IPS-18a (cell line): ENCODE measurements around the gene UNK.

Experiments
- H3K27ac ChIP-seq: one replicate; pipeline ENCODE4 v1.5.1; 2013; ENCODE audit warnings: low read length
- H3K27me3 ChIP-seq: one replicate; pipeline ENCODE4 v1.6.1; 2013; ENCODE audit warnings: mild to moderate bottlenecking, low read length; ENCODE audit not compliant: control insufficient read depth, insufficient read depth
- H3K36me3 ChIP-seq: one replicate; pipeline ENCODE4 v1.6.1; 2013; ENCODE audit warnings: low read depth, low read length; ENCODE audit not compliant: control insufficient read depth
- H3K4me1 ChIP-seq: one replicate; pipeline ENCODE4 v1.6.1; 2013; ENCODE audit warnings: low read depth, low read length; ENCODE audit not compliant: control insufficient read depth
- H3K4me3 ChIP-seq: one replicate; pipeline ENCODE4 v1.5.1; 2013; ENCODE audit warnings: low read length
- H3K9ac ChIP-seq: one replicate; pipeline ENCODE4 v1.6.1; 2013; ENCODE audit warnings: mild to moderate bottlenecking, low read length, moderate library complexity
- H3K9me3 ChIP-seq: one replicate; pipeline ENCODE4 v1.6.1; 2013; ENCODE audit warnings: low read depth, low read length; ENCODE audit not compliant: control insufficient read depth

UNK gene

DNA sequence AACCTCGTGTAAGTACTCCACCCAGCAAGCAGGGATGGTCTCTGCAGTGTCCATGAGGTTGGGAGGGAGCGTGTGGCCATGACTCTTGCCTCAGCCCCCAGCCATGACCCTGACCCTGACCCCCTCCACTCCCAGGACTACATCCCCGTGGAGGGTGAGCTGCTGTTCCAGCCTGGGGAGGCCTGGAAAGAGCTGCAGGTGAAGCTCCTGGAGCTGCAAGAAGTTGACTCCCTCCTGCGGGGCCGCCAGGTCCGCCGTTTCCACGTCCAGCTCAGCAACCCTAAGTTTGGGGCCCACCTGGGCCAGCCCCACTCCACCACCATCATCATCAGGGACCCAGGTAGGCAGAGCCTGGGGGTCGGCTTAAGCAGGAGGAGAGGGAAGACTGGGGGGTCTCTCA is 35.9 kb upstream of the UNK start:
- Histone ChIP-seq H3K4me3 (no peak overlapping the region), H3K27ac (no peak overlapping the region), H3K36me3 (no peaks in the 10 kb centered on the region), H3K9me3 (no peaks in the 10 kb centered on the region), H3K9ac (no peak overlapping the region), H3K27me3 (peaks cover 5% of the 10 kb centered on the region), H3K4me1 (no peaks in the 10 kb centered on the region)

DNA sequence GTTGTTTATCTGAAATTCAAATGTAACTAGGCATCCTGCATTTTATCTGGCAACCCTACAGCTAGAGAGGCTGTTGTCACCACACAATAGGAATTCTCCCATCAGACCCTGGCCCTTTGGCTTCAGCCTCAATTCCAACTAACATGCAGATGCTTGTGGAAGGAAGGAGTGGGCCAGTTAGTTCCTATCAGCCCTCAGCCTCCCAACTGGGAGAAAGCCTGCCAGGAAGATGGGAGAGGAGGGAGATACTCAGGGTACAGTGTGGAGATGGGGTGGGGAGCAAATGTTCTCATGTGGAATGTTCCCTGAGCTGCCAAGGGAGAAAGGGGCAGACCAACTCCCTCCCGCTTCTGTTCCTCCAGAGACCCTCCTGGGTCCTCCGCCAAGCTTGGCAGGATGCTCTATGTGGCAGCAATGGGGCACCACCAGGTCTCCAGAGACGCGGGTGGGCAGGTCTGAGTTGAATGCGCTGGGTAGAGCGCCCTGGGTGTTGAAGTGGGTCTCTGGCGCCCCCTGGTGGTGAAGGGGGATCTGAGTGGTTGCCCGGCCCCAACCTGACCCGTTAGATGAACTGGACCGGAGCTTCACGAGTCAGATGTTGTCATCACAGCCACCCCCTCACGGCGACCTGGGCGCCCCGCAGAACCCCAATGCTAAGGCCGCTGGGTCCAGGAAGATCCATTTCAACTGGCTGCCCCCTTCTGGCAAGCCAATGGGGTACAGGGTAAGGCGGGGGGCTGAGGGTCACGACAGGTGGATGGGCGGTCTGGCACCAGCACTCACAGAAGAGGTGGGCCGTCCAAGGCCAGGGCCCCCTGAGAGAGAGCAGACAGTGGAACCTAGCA is 34.8 kb upstream of the UNK start:
- Histone ChIP-seq H3K9me3 (no peaks in the 10 kb centered on the region), H3K27me3 (peaks cover 12% of the 10 kb centered on the region), H3K27ac (no peak overlapping the region), H3K36me3 (no peaks in the 10 kb centered on the region), H3K4me1 (no peaks in the 10 kb centered on the region), H3K4me3 (no peak overlapping the region), H3K9ac (no peak overlapping the region)

DNA sequence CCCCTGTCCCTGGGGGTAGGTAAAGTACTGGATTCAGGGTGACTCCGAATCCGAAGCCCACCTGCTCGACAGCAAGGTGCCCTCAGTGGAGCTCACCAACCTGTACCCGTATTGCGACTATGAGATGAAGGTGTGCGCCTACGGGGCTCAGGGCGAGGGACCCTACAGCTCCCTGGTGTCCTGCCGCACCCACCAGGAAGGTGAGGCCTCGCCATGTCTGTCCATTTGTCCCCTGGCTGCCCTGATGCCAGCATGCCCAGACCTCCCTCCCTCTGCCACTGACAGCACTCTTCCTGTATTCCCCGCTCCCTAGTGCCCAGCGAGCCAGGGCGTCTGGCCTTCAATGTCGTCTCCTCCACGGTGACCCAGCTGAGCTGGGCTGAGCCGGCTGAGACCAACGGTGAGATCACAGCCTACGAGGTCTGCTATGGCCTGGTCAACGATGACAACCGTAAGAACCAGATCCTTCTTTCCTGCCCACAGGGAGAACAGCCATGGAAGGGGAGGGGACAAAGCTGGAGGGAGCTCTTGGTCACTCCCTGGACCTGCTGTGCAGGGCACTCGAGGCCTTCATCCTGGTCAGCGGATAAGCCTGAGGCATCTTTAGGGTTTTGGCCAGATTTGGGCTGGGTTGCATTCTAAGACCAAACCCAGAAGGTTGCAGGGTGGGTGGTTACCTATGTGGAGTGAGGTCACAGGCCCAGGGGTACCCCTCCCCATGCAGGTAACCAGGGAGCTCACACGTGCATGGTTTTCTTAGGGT is 33.8 kb upstream of the UNK start:
- H3K4me1 ChIP-seq: no peaks in the 10 kb centered on the region

DNA sequence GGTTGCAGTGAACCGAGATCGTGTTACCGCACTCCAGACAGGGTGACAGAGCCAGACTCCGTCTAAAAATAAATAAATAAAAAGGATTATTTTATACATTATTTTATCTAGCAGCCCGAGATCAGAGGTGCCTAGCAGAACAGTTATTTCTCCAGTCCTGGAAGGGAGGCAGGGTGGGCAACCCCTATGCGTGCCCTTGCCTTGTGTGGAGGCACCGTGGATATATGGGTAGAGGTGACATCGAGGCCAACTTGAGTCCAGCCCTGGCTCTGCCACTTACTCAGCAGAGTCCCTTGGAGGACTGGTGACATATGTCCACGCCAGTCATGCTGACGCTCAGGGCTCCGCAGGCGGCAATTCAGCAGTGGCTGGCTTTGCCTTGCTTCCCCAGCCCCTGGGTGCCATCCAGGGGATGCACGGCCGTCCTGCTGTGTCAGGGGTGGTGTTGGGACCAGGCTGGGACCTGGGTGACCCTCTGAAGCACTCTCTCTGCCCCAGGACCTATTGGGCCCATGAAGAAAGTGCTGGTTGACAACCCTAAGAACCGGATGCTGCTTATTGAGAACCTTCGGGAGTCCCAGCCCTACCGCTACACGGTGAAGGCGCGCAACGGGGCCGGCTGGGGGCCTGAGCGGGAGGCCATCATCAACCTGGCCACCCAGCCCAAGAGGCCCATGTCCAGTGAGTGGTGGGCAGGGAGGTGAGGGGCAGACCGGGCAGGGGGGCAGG is 32.8 kb upstream of the UNK start:
- no peak overlapping the region for H3K4me3 ChIP-seq
- H3K9ac ChIP-seq: no peak overlapping the region
- H3K4me1 ChIP-seq: no peaks in the 10 kb centered on the region
- H3K27me3 ChIP-seq: peaks cover 13% of the 10 kb centered on the region
- no peak overlapping the region for H3K27ac ChIP-seq
- no peaks in the 10 kb centered on the region for H3K36me3 ChIP-seq
- no peaks in the 10 kb centered on the region for H3K9me3 ChIP-seq

More for the DNA sequence above, 33.8 kb upstream of the UNK start:
- no peak overlapping the region for H3K4me3 ChIP-seq
- H3K9me3 ChIP-seq: no peaks in the 10 kb centered on the region
- H3K27me3 ChIP-seq: peaks cover 13% of the 10 kb centered on the region
- no peaks in the 10 kb centered on the region for H3K36me3 ChIP-seq
- H3K9ac ChIP-seq: no peak overlapping the region
- H3K27ac ChIP-seq: no peak overlapping the region

DNA sequence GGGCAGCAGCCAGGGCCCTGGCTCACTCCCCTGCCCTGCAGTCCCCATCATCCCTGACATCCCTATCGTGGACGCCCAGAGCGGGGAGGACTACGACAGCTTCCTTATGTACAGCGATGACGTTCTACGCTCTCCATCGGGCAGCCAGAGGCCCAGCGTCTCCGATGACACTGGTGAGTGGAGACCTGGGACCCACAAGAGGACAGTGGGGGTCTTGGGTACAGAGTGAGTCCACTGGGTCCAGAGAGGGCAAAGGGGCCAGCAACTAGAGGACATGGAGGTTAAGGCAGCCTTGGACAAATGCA is 32.2 kb upstream of the UNK start:
- no peak overlapping the region for H3K9ac ChIP-seq
- H3K27me3 ChIP-seq: peaks cover 13% of the 10 kb centered on the region
- no peak overlapping the region for H3K4me3 ChIP-seq
- no peaks in the 10 kb centered on the region for H3K4me1 ChIP-seq
- no peaks in the 10 kb centered on the region for H3K36me3 ChIP-seq
- no peaks in the 10 kb centered on the region for H3K9me3 ChIP-seq
- no peak overlapping the region for H3K27ac ChIP-seq

DNA sequence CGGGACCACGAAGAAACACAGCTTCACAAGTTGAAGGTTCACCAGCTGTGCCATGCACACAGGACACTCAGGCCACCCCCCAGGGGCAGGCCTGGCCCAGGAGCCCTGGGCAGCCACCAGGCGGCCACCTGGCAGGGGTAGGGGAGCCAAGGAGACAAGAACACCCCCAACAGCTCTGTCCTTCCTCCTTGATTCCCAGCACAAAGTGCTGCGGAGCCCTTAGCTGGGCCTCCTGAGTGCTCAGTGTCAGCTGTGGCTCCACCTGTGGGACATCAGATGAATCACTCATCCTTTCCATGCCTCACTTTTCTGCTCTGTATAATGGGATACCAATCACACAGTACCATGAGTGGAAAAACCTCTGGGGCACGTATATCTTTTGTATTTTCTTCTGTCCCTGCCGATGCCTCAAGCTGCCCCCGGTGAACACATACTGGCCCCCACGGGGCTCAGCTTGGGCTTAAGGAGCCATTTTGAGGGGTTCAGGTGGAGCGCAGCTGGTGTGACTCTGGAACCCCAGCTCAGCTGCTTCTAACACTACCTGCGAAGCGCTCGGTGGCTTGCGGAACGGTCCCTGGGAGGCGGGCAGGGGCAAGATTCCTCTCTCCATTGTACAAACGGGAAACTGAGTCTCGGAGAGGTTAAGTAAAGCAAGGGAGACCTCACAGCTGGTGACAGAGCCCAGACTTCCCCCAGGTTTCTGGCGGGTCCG is 31.6 kb upstream of the UNK start:
- Histone ChIP-seq H3K27ac (no peak overlapping the region), H3K36me3 (no peaks in the 10 kb centered on the region), H3K27me3 (peaks cover 13% of the 10 kb centered on the region), H3K9ac (no peak overlapping the region), H3K4me1 (no peaks in the 10 kb centered on the region), H3K4me3 (peak overlapping the region; percentile 32), H3K9me3 (no peaks in the 10 kb centered on the region)

DNA sequence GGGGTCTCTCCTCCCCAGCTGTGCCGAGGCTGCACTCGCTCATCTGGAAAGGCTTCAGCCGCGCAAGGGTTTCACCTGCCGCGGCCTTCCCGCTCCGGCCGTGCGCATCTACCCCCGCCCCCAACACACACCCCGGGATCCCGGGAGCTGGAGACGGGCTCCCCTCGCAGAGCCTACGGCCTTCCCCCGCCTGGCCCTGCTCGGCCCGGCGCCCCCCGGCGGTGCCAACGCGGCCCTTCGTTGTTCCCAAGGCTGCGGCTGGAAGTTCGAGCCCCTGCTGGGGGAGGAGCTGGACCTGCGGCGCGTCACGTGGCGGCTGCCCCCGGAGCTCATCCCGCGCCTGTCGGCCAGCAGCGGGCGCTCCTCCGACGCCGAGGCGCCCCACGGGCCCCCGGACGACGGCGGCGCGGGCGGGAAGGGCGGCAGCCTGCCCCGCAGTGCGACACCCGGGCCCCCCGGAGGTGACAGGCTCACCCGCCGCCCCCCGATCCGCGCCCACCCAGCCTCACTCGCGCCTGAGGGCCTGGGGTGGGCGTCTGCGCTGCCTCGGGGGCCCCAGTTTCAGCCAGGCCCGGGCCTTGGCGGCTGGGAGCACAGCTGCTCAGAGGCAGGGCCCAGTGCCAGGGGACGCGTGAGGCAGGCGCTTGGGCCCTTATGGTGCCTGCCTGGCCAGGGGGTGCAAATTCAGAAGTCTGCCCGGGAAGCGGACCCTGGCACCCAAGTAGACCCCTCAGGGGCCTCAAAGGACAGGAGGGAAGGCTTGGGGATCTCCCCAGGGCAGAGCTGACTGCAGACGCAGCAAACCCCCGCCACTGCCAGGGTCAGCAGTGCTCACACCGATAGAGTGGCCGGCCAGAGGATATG is 30.9 kb upstream of the UNK start:
- Histone ChIP-seq H3K4me1 (no peaks in the 10 kb centered on the region), H3K27me3 (peaks cover 13% of the 10 kb centered on the region), H3K9me3 (no peaks in the 10 kb centered on the region), H3K36me3 (no peaks in the 10 kb centered on the region), H3K4me3 (peak overlapping the region; percentile 32), H3K9ac (no peak overlapping the region), H3K27ac (no peak overlapping the region)

DNA sequence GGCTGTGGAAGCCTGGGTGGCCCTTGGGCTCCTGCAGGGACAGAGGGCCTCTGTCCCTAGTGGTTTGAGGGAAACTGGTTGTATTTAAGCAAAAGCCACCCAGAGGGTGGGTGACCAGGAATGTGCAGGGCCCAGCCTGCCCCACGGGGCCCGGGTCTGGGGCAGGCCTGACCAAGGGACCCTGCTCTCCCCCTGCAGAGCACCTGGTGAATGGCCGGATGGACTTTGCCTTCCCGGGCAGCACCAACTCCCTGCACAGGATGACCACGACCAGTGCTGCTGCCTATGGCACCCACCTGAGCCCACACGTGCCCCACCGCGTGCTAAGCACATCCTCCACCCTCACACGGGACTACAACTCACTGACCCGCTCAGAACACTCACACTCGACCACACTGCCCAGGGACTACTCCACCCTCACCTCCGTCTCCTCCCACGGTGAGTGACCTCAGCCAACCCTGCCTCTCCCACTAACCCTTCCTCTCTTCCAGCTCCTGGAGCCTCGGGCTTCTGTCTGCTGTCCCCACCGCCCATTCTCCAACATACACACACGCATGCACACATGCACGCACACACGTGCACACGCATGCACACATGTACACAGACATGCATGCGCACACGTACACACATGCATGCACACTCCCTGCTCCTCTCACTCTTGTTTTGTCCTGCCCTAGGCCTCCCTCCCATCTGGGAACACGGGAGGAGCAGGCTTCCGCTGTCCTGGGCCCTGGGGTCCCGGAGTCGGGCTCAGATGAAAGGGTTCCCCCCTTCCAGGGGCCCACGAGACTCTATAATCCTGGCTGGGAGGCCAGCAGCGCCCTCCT is 30.0 kb upstream of the UNK start:
- no peaks in the 10 kb centered on the region for H3K36me3 ChIP-seq
- H3K27me3 ChIP-seq: peaks cover 13% of the 10 kb centered on the region
- no peak overlapping the region for H3K27ac ChIP-seq
- H3K9me3 ChIP-seq: no peaks in the 10 kb centered on the region
- no peak overlapping the region for H3K4me3 ChIP-seq
- no peaks in the 10 kb centered on the region for H3K4me1 ChIP-seq
- no peak overlapping the region for H3K9ac ChIP-seq

DNA sequence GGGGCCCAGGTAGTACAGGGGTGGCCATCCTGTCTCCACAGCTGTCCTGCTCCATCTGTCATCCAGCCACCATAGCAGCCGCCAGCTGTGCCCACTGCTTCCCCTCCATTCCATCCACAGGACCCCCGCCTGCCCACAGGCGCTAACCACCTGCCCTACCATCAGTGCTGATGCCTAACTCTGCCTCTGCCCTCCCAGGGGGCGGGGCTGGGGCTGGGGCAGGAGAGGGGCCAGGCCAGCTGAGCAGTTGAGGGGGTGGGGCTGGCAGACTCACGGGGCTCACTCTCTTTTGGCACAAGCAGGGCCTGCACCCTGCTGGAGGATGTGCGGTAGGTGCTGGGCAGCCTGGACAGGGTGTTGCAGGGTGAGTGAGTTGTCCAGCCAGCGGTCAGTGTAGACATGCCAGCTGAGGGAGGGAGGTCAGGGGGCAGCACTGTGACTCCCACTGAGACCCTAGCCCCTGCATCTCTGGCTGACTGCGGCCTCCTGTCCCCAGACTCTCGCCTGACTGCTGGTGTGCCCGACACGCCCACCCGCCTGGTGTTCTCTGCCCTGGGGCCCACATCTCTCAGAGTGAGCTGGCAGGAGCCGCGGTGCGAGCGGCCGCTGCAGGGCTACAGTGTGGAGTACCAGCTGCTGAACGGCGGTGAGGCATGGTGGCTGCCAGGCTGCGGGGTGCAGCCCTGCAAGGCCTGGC is 29.3 kb upstream of the UNK start:
- H3K9ac ChIP-seq: no peak overlapping the region
- no peak overlapping the region for H3K4me3 ChIP-seq
- no peaks in the 10 kb centered on the region for H3K36me3 ChIP-seq
- no peaks in the 10 kb centered on the region for H3K9me3 ChIP-seq
- H3K27ac ChIP-seq: no peak overlapping the region
- no peaks in the 10 kb centered on the region for H3K4me1 ChIP-seq
- H3K27me3 ChIP-seq: peaks cover 13% of the 10 kb centered on the region

DNA sequence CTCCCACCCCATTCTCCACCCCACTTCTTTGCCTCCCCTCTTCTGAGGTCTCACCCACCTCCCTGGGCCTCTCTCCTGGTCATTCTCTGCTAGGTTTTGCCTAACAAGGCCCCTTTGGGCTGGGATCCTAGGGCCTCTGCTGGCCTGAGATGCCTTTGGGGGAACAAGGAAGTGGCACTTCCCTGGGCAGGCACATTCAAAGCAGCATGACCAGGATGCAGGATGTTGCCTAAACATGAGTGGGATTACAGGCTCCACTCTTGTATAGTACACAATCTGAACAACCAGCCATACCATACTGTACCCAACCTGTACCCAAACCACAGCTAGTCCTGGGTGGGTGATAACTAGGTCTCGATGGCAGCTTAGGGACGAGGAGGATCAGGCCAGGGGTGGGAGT is 28.6 kb upstream of the UNK start:
- H3K9me3 ChIP-seq: no peaks in the 10 kb centered on the region
- no peak overlapping the region for H3K27ac ChIP-seq
- H3K9ac ChIP-seq: no peak overlapping the region
- no peak overlapping the region for H3K4me3 ChIP-seq
- no peaks in the 10 kb centered on the region for H3K36me3 ChIP-seq
- peaks cover 13% of the 10 kb centered on the region for H3K27me3 ChIP-seq
- H3K4me1 ChIP-seq: no peaks in the 10 kb centered on the region
